Neural cell (in vitro differentiated cells): ENCODE measurements around the gene ITGAE.

Experiments
- CTCF ChIP-seq: fragments of 450-650 bp; IDR thresholded peaks from 2 replicates; pipeline ENCODE4 v1.5.1; 2014; ENCODE audit warnings: antibody characterized with exemption, mild to moderate bottlenecking, moderate library complexity; ENCODE audit not compliant: poor library complexity, severe bottlenecking
- MXI1 ChIP-seq: fragments of 450-650 bp; conservative IDR thresholded peaks from 2 replicates; pipeline ENCODE4 v1.6.1; 2014; ENCODE audit warnings: antibody characterized with exemption, mild to moderate bottlenecking; ENCODE audit not compliant: poor library complexity, severe bottlenecking
- REST ChIP-seq: IDR thresholded peaks from 2 replicates; pipeline ENCODE4 v1.6.1; 2012; ENCODE audit warnings: borderline replicate concordance

GRCh38 chr17:3848229-3848835 is 47.3 kb upstream of the ITGAE start:
- no peak for TF ChIP-seq CTCF
- TF ChIP-seq REST, result no peak
- no peak for TF ChIP-seq MXI1
